SU-DHL-6 (cell line): ENCODE measurements around the gene CLDN5.

Source experiments
- H2AFZ ChIP-seq: fragments of 200-600 bp; sonication (generic); 2 replicates; pipeline ENCODE4 v1.6.1; 2014; ENCODE audit warnings: low read depth, mild to moderate bottlenecking, moderate library complexity, mixed read lengths, antibody characterized with exemption, low read length; ENCODE audit not compliant: severe bottlenecking
- H3F3A ChIP-seq: fragments of 200-600 bp; shearing (Covaris generic); 2 replicates; pipeline ENCODE4 v1.6.0; 2016; ENCODE audit warnings: antibody characterized with exemption, mild to moderate bottlenecking; ENCODE audit not compliant: insufficient read depth
- H3K27ac ChIP-seq: fragments of 200-600 bp; sonication (generic); 2 replicates; pipeline ENCODE4 v1.5.1; 2016; ENCODE audit warnings: low read depth, mild to moderate bottlenecking, low read length, moderate library complexity, mixed read lengths
- H3K27me3 ChIP-seq: fragments of 200-600 bp; sonication (generic), shearing (Covaris generic); 2 replicates; pipeline ENCODE4 v1.6.0; 2014; ENCODE audit warnings: mild to moderate bottlenecking, low read length
- H3K36me3 ChIP-seq: fragments of 200-600 bp; sonication (generic); 2 replicates; pipeline ENCODE4 v1.6.1; 2014; ENCODE audit warnings: mild to moderate bottlenecking, low read length, mixed read lengths
- H3K4me2 ChIP-seq: fragments of 300-600, 200-600 bp; shearing (Covaris generic), sonication (generic); 2 replicates; pipeline ENCODE4 v1.6.0; 2014; ENCODE audit warnings: low read length, low read depth, mild to moderate bottlenecking; ENCODE audit not compliant: poor library complexity, severe bottlenecking
- H3K4me3 ChIP-seq: fragments of 200-600 bp; sonication (generic); 2 replicates; pipeline ENCODE4 v1.5.1; 2014; ENCODE audit warnings: antibody characterized with exemption, low read length, mild to moderate bottlenecking, mixed read lengths; ENCODE audit not compliant: insufficient read depth, poor library complexity, severe bottlenecking
- H3K79me2 ChIP-seq: fragments of 200-600 bp; sonication (generic); 2 replicates; pipeline ENCODE4 v1.6.1; 2014; ENCODE audit warnings: mild to moderate bottlenecking, low read length, moderate library complexity; ENCODE audit not compliant: insufficient read depth
- H3K9ac ChIP-seq: fragments of 200-600 bp; sonication (generic); 2 replicates; pipeline ENCODE4 v1.7.0; 2014; ENCODE audit warnings: mild to moderate bottlenecking, low read length
- H3K9me2 ChIP-seq: fragments of 200-600 bp; sonication (generic); replicated peaks from 2 replicates; pipeline ENCODE4 v1.6.1; 2014; ENCODE audit warnings: low read length; ENCODE audit not compliant: insufficient read depth
- H3K9me3 ChIP-seq: fragments of 200-600 bp; sonication (generic); 2 replicates; pipeline ENCODE4 v1.6.1; 2014; ENCODE audit warnings: low read length, mixed read lengths; ENCODE audit not compliant: insufficient read depth
- H4K20me1 ChIP-seq: fragments of 200-600 bp; sonication (generic); 2 replicates; pipeline ENCODE4 v1.6.1; 2014; ENCODE audit warnings: low read depth, mild to moderate bottlenecking, antibody characterized with exemption, low read length, moderate library complexity, mixed read lengths
- CTCF ChIP-seq: fragments of 200-600 bp; sonication (generic); IDR thresholded peaks from one replicate; pipeline ENCODE4 v1.5.1; 2017; ENCODE audit warnings: antibody characterized with exemption, mild to moderate bottlenecking, low read length, moderate library complexity; ENCODE audit not compliant: insufficient read depth, poor library complexity, severe bottlenecking
- EZH2phosphoT487 ChIP-seq: fragments of 200-600 bp; sonication (generic), shearing (Covaris generic); conservative IDR thresholded peaks from 2 replicates; pipeline ENCODE4 v1.6.1; 2018; ENCODE audit warnings: mild to moderate bottlenecking, antibody characterized with exemption, low read length, moderate library complexity, mixed read lengths

CLDN5 gene

GRCh38 chr22:19536564-19536963 is 12.4 kb upstream of the CLDN5 start:
- no peaks in the 10 kb centered on the region for H3F3A ChIP-seq
- H3K4me2 ChIP-seq, result no peak overlapping the region
- no peaks in the 10 kb centered on the region for H3K79me2 ChIP-seq
- no peak overlapping the region for H3K9ac ChIP-seq
- H3K36me3 ChIP-seq, result no peaks in the 10 kb centered on the region
- TF ChIP-seq EZH2phosphoT487 (no peak), CTCF (no peak)
- no peaks in the 10 kb centered on the region for H3K27me3 ChIP-seq
- H3K9me2 ChIP-seq, result no peaks in the 10 kb centered on the region
- H3K27ac ChIP-seq, result no peak overlapping the region
- no peak overlapping the region for H3K4me3 ChIP-seq
- no peak overlapping the region for H2AFZ ChIP-seq
- no peaks in the 10 kb centered on the region for H3K9me3 ChIP-seq
- H4K20me1 ChIP-seq, result no peaks in the 10 kb centered on the region

- no peak overlapping the region for H3K4me3 ChIP-seq
- no peaks in the 10 kb centered on the region for H3F3A ChIP-seq
- no peaks in the 10 kb centered on the region for H3K9me3 ChIP-seq
- no peaks in the 10 kb centered on the region for H3K36me3 ChIP-seq
- H3K27me3 ChIP-seq, result no peaks in the 10 kb centered on the region
- no peak overlapping the region for H3K27ac ChIP-seq
- no peak overlapping the region for H3K9ac ChIP-seq
- H3K79me2 ChIP-seq, result no peaks in the 10 kb centered on the region
- no peak overlapping the region for H2AFZ ChIP-seq
- no peak for TF ChIP-seq CTCF
- TF ChIP-seq EZH2phosphoT487, result no peak
- no peaks in the 10 kb centered on the region for H3K9me2 ChIP-seq
- no peak overlapping the region for H3K4me2 ChIP-seq
- H4K20me1 ChIP-seq, result no peaks in the 10 kb centered on the region
Measured at GRCh38 chr22:19535001-19535400, 10.8 kb upstream of the CLDN5 start.

GRCh38 chr22:19533857-19534256 is 9.6 kb upstream of the CLDN5 start:
- no peaks in the 10 kb centered on the region for H3K79me2 ChIP-seq
- no peaks in the 10 kb centered on the region for H3F3A ChIP-seq
- no peak overlapping the region for H2AFZ ChIP-seq
- H3K9me3 ChIP-seq, result no peaks in the 10 kb centered on the region
- no peak overlapping the region for H3K4me3 ChIP-seq
- H3K4me2 ChIP-seq, result no peak overlapping the region
- H3K27ac ChIP-seq, result no peak overlapping the region
- H3K36me3 ChIP-seq, result no peaks in the 10 kb centered on the region
- TF ChIP-seq EZH2phosphoT487 (no peak), CTCF (no peak)
- H4K20me1 ChIP-seq, result no peaks in the 10 kb centered on the region
- no peaks in the 10 kb centered on the region for H3K9me2 ChIP-seq
- no peaks in the 10 kb centered on the region for H3K27me3 ChIP-seq
- no peak overlapping the region for H3K9ac ChIP-seq
